Liver (tissue), 9 donors: Measurements from ENCODE around the gene MBD3L2. TPM values are rescaled to one million over a fixed set of nuclear protein-coding genes. Genes with fewer than 3 reads are reported as not detected.

Experiments used
- DNase-seq: peaks from one replicate; pipeline ENCODE4 v3.0.0-alpha.2; 2017; ENCODE audit warnings: low spot score
- H3K27ac ChIP-seq, 2 donors: one replicate each; pipeline ENCODE4 v1.7.0; 2013; ENCODE audit warnings: inconsistent platforms in 2 of 2, low read length in 2 of 2, control low read depth in 1 of 2, low read depth in 1 of 2, mild to moderate bottlenecking in 1 of 2
- H3K27me3 ChIP-seq, 4 donors: one replicate each; pipeline versions ENCODE4 v1.6.1 to v1.7.0; 2013; ENCODE audit warnings: low read length in 3 of 4, inconsistent platforms in 1 of 4, mild to moderate bottlenecking in 1 of 4, moderate library complexity in 1 of 4; ENCODE audit not compliant: control insufficient read depth in 4 of 4, insufficient read depth in 4 of 4
- H3K36me3 ChIP-seq, 4 donors: one replicate each; pipeline versions ENCODE4 v1.6.1 to v1.7.0; 2013; ENCODE audit warnings: low read length in 3 of 4, mild to moderate bottlenecking in 3 of 4, low read depth in 1 of 4, moderate library complexity in 1 of 4; ENCODE audit not compliant: control insufficient read depth in 4 of 4, insufficient read depth in 3 of 4
- H3K4me1 ChIP-seq, 4 donors: one replicate each; pipeline versions ENCODE4 v1.6.1 to v1.7.0; 2013; ENCODE audit warnings: low read length in 3 of 4, mild to moderate bottlenecking in 3 of 4, moderate library complexity in 1 of 4; ENCODE audit not compliant: control insufficient read depth in 4 of 4, insufficient read depth in 4 of 4
- H3K4me3 ChIP-seq, 3 donors: one replicate each; pipeline versions ENCODE4 v1.6.1 to v1.7.0; 2013; ENCODE audit warnings: low read length in 3 of 3, control low read depth in 1 of 3, low read depth in 1 of 3, mild to moderate bottlenecking in 1 of 3
- H3K9ac ChIP-seq, 2 donors: one replicate each; pipeline ENCODE4 v1.7.0; 2013; ENCODE audit warnings: low read length in 2 of 2, mild to moderate bottlenecking in 2 of 2, moderate library complexity in 2 of 2, control low read depth in 1 of 2, low read depth in 1 of 2
- H3K9me3 ChIP-seq, 4 donors: one replicate each; pipeline versions ENCODE4 v1.6.1 to v1.7.0; 2013; ENCODE audit warnings: low read length in 3 of 4; ENCODE audit not compliant: control insufficient read depth in 4 of 4
- CTCF ChIP-seq: fragments of 150-350 bp; IDR thresholded peaks from 2 replicates; pipeline ENCODE4 v1.5.1; 2017; ENCODE audit warnings: improper control_type of control experiment, low read depth, low read length; ENCODE audit not compliant: missing input control
- EGR1 ChIP-seq, 2 donors: IDR thresholded peaks; 2 replicates each; pipeline ENCODE4 v1.6.1; 2016 to 2018; ENCODE audit warnings: antibody characterized with exemption in 2 of 2, low read depth in 2 of 2
- FOXA2 ChIP-seq: IDR thresholded peaks from 2 replicates; pipeline ENCODE4 v1.6.1; 2016; ENCODE audit warnings: antibody characterized with exemption
- GABPA ChIP-seq, 2 donors: IDR thresholded peaks in 1 of 2; conservative IDR thresholded peaks in 1 of 2; 2 replicates each; pipeline ENCODE4 v1.6.1; 2016; ENCODE audit warnings: antibody characterized with exemption in 2 of 2, mild to moderate bottlenecking in 1 of 2, moderate library complexity in 1 of 2
- HNF4G ChIP-seq: IDR thresholded peaks from 2 replicates; pipeline ENCODE4 v1.6.1; 2016; ENCODE audit warnings: antibody characterized with exemption
- JUND ChIP-seq, 2 donors: IDR thresholded peaks; 2 replicates each; pipeline ENCODE4 v1.6.1; 2016; ENCODE audit warnings: antibody characterized with exemption in 2 of 2
- NR2F2 ChIP-seq: IDR thresholded peaks from 2 replicates; pipeline ENCODE4 v1.6.1; 2016; ENCODE audit warnings: antibody characterized with exemption
- RAD21 ChIP-seq, 2 donors: IDR thresholded peaks; 2 replicates each; pipeline ENCODE4 v1.6.1; 2016; ENCODE audit warnings: antibody characterized with exemption in 2 of 2, mild to moderate bottlenecking in 2 of 2
- REST ChIP-seq: IDR thresholded peaks from 2 replicates; pipeline ENCODE4 v1.6.1; 2016; ENCODE audit warnings: antibody characterized with exemption, mild to moderate bottlenecking
- RXRA ChIP-seq, 2 donors: IDR thresholded peaks; 2 replicates each; pipeline ENCODE4 v1.6.1; 2017 to 2018; ENCODE audit warnings: antibody characterized with exemption in 2 of 2, mild to moderate bottlenecking in 1 of 2
- SP1 ChIP-seq: IDR thresholded peaks from 2 replicates; pipeline ENCODE4 v1.6.1; 2018; ENCODE audit warnings: antibody characterized with exemption, mild to moderate bottlenecking
- TAF1 ChIP-seq: conservative IDR thresholded peaks from 2 replicates; pipeline ENCODE4 v1.6.1; 2016; ENCODE audit warnings: antibody characterized with exemption, mild to moderate bottlenecking
- YY1 ChIP-seq: IDR thresholded peaks from 2 replicates; pipeline ENCODE4 v1.6.1; 2016; ENCODE audit warnings: antibody characterized with exemption, mild to moderate bottlenecking
- ZBTB33 ChIP-seq: IDR thresholded peaks from 2 replicates; pipeline ENCODE4 v1.6.1; 2016; ENCODE audit warnings: antibody characterized with exemption
- whole genome bisulfite sequencing: extraction: QIAGEN DNeasy Blood & Tissue Kit; methylation state at CpG from one replicate; pipeline ENCODE4 v1.1.7; 2013; 5-methylcytosine and 5-hydroxymethylcytosine counted together
- polyA plus RNA-seq, 2 donors: library from polyadenylated mRNA; stranded (reverse) in 1 of 2; unstranded in 1 of 2; fragments of 200-250 nt in 1 of 2; fragments of >200 nt in 1 of 2; fragmentation: Nextera tagmentation in 1 of 2; extraction: Ambion mirVana in 1 of 2; gene quantifications; one replicate each; pipeline versions ENCODE4 v1.2.1 to v1.2.3, GENCODE V29; 2013 to 2015
- total RNA-seq, 2 donors: library from RNA; depleted of rRNA; stranded (reverse); fragments of >200 nt; gene quantifications; one replicate each; pipeline ENCODE4 v1.2.3, GENCODE V29; 2014
- donor health status: healthy.
- donor health status: healthy.
- donor health status: healthy.
- donor health status: healthy.
- donor health status: healthy.

Gene MBD3L2
- total and polyA plus RNA-seq, 4 donors = not detected

- no peak overlapping the region for H3K4me3 ChIP-seq
- no peaks in the 10 kb centered on the region for H3K36me3 ChIP-seq
- H3K27ac ChIP-seq = no peak overlapping the region
- H3K9ac ChIP-seq = no peak overlapping the region
- no peaks in the 10 kb centered on the region for H3K4me1 ChIP-seq
- no peaks in the 10 kb centered on the region for H3K27me3 ChIP-seq
- no peak for DNase-seq
- H3K9me3 ChIP-seq = no peaks in the 10 kb centered on the region
- TF ChIP-seq ZBTB33 (no peak), HNF4G (no peak)
- WGBS = 75% methylated on average over 4 of the region's 4 CpGs
Measured at GRCh38 chr19:7063339-7063738, 14.2 kb downstream of the MBD3L2 start.

GRCh38 chr19:7063764-7064418, 14.8 kb downstream of the MBD3L2 start:
- no peak overlapping the region for H3K4me3 ChIP-seq
- no peak for TF ChIP-seq TAF1
- TF ChIP-seq REST = no peak
- no peak for TF ChIP-seq RAD21 (IDR thresholded peaks at IDR 0.05)
- TF ChIP-seq CTCF = no peak
- TF ChIP-seq JUND (IDR thresholded peaks at IDR 0.05) = no peak
- no peak for TF ChIP-seq RXRA (IDR thresholded peaks at IDR 0.05)
- no peak for TF ChIP-seq EGR1 (IDR thresholded peaks at IDR 0.05; ENCODE audit: low read depth in 2 of 2)
- no peak for TF ChIP-seq SP1
- no peak for TF ChIP-seq YY1
- TF ChIP-seq GABPA (IDR thresholded peaks at IDR 0.05 in 1 of 2, conservative IDR thresholded peaks at IDR 0.05 in 1 of 2) = no peak
- no peak for TF ChIP-seq NR2F2
- TF ChIP-seq FOXA2 = no peak
- no peaks in the 10 kb centered on the region for H3K9me3 ChIP-seq
- no peaks in the 10 kb centered on the region for H3K27me3 ChIP-seq
- H3K4me1 ChIP-seq = no peaks in the 10 kb centered on the region
- no peak for DNase-seq
- H3K36me3 ChIP-seq = no peaks in the 10 kb centered on the region
- H3K9ac ChIP-seq = no peak overlapping the region
- 89% methylated on average over 9 of the region's 9 CpGs for whole genome bisulfite sequencing
- no peak overlapping the region for H3K27ac ChIP-seq
